ENCODE data around the gene ARL8A. TPM values are rescaled to one million over a fixed set of nuclear protein-coding genes. Genes with fewer than 3 reads are reported as not detected.

ARL8A gene
- total RNA-seq, 1 donor from 2014 or later = 59.7 TPM

- no peaks in the 10 kb centered on the region for H3K36me3 ChIP-seq (ENCODE audit: control insufficient read depth, insufficient read depth, low read length)
- no peaks in the 10 kb centered on the region for H3K27me3 ChIP-seq (ENCODE audit: control insufficient read depth, insufficient read depth, low read length)
- peak; percentile 28 for DNase-seq (ENCODE audit: low read depth)
- TF ChIP-seq, protein P1, sequence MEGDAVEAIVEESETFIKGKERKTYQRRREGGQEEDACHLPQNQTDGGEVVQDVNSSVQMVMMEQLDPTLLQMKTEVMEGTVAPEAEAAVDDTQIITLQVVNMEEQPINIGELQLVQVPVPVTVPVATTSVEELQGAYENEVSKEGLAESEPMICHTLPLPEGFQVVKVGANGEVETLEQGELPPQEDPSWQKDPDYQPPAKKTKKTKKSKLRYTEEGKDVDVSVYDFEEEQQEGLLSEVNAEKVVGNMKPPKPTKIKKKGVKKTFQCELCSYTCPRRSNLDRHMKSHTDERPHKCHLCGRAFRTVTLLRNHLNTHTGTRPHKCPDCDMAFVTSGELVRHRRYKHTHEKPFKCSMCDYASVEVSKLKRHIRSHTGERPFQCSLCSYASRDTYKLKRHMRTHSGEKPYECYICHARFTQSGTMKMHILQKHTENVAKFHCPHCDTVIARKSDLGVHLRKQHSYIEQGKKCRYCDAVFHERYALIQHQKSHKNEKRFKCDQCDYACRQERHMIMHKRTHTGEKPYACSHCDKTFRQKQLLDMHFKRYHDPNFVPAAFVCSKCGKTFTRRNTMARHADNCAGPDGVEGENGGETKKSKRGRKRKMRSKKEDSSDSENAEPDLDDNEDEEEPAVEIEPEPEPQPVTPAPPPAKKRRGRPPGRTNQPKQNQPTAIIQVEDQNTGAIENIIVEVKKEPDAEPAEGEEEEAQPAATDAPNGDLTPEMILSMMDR (IDR thresholded peaks at IDR 0.05; ENCODE audit: insufficient read depth, low read length, poor library complexity, severe bottlenecking) = no peak
- no peak overlapping the region for H3K4me3 ChIP-seq (ENCODE audit: low read depth, low read length)
These were observed 11.0 kb upstream of the ARL8A start for GRCh38 chr1:202155478-202156021.

- no peak overlapping the region for H3K4me3 ChIP-seq (ENCODE audit: low read depth, low read length)
- no peaks in the 10 kb centered on the region for H3K27me3 ChIP-seq (ENCODE audit: control insufficient read depth, insufficient read depth, low read length)
- no peak for DNase-seq (ENCODE audit: low read depth)
- H3K36me3 ChIP-seq (ENCODE audit: control insufficient read depth, insufficient read depth, low read length) = no peaks in the 10 kb centered on the region
- TF ChIP-seq, protein P1 (IDR thresholded peaks at IDR 0.05; ENCODE audit: insufficient read depth, low read length, poor library complexity, severe bottlenecking) = peak; percentile 57
These were observed 10.4 kb upstream of the ARL8A start for GRCh38 chr1:202154766-202155477.

- no peak overlapping the region for H3K4me3 ChIP-seq (ENCODE audit: low read depth, low read length)
- TF ChIP-seq, protein P1 (IDR thresholded peaks at IDR 0.05; ENCODE audit: insufficient read depth, low read length, poor library complexity, severe bottlenecking) = no peak
- no peaks in the 10 kb centered on the region for H3K27me3 ChIP-seq (ENCODE audit: control insufficient read depth, insufficient read depth, low read length)
- no peaks in the 10 kb centered on the region for H3K36me3 ChIP-seq (ENCODE audit: control insufficient read depth, insufficient read depth, low read length)
- DNase-seq (ENCODE audit: low read depth) = no peak
These were observed 9.7 kb upstream of the ARL8A start for GRCh38 chr1:202154148-202154765.

- TF ChIP-seq, protein P1 (IDR thresholded peaks at IDR 0.05; ENCODE audit: insufficient read depth, low read length, poor library complexity, severe bottlenecking) = no peak
- Histone ChIP-seq H3K27me3 (ENCODE audit: control insufficient read depth, insufficient read depth, low read length) (no peaks in the 10 kb centered on the region), H3K4me3 (ENCODE audit: low read depth, low read length) (no peak overlapping the region), H3K36me3 (ENCODE audit: control insufficient read depth, insufficient read depth, low read length) (no peaks in the 10 kb centered on the region)
- no peak for DNase-seq (ENCODE audit: low read depth)
These were observed 8.7 kb upstream of the ARL8A start for GRCh38 chr1:202153284-202153683.

- no peak overlapping the region for H3K4me3 ChIP-seq (ENCODE audit: low read depth, low read length)
- H3K36me3 ChIP-seq (ENCODE audit: control insufficient read depth, insufficient read depth, low read length) = no peaks in the 10 kb centered on the region
These were observed 7.9 kb upstream of the ARL8A start for GRCh38 chr1:202152399-202152798.

More at GRCh38 chr1:202152399-202152798, 7.9 kb upstream of the ARL8A start:
- no peak for DNase-seq (ENCODE audit: low read depth)
- no peaks in the 10 kb centered on the region for H3K27me3 ChIP-seq (ENCODE audit: control insufficient read depth, insufficient read depth, low read length)
- TF ChIP-seq, protein P1 (IDR thresholded peaks at IDR 0.05; ENCODE audit: insufficient read depth, low read length, poor library complexity, severe bottlenecking) = no peak
